ENCODE results near the gene IGF2BP1. TPM values are rescaled to one million over a fixed set of nuclear protein-coding genes. Genes with fewer than 3 reads are reported as not detected.
"Not testable (repeated sequence)": the region's sequence is repeated elsewhere in the genome, so short reads cannot be mapped to it uniquely, and the experiment has no call there.

The IGF2BP1 gene
- total RNA-seq, 1 donor from 2014 or later: 4.5 TPM

DNA sequence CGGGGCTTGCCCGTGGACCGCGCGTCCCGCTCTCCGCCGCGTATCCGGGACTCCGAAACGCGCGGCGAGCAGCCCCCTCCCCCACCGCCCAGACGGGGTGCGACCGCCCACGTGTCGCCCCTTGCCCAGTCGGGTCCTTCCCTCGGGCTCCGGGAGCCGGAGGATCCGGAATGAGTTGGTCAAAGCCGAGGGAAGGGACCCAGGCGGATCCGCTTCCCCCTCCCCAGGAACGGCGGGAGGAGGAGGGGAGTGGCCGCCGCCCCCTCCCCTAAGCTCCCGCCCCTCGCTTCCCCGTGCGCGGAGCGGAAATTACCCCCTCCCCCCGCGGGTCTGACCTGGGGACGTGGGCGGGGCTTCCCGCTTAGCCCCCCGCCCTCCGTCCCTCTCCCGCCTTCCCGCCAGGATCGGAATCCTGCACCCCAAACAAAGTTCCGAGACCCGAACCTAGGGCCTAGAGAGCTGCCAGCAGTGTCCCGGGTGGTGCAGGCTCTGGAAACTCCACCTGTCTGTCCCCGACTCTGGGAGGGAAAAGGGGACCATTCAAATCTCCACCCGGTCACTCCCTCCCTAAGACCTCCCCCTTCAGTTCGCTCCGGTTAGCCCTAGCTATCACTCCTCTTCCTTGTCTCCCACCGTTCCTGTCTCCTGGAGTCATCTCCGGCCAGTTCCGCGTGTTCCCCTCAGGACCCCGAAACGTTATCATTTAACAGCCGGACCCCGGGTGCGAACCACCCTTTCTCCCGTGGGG lies 1.0 kb upstream of the IGF2BP1 start:
- peak; percentile 89 for DNase-seq

DNA sequence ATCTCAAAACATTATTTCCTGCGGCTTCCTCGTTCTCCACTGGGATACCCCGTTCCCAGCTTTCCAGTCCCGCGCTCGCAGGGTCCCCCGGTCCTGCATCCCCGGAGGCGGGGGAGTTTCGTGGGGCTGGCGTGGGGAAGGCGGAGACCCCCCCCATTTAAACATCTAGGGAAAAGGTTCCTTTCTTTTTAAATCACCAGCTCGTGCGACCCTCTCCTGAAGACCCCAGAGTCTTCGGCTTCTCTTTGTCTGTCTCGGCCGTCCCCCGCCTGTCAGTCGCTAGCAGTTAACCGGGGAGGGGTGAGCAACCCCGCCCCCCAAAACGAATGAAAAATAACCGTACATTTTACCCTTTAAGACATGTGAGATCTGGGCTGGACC lies 473 bp upstream of the IGF2BP1 start:
- DNase-seq: no peak

- DNase-seq: peak; percentile 52
Observed at GRCh38 chr17:48997827-48998586, 822 bp downstream of the IGF2BP1 start.

- peak; percentile 56 for DNase-seq
Observed at GRCh38 chr17:48998587-48999440, 1.6 kb downstream of the IGF2BP1 start.

- no peak for DNase-seq
Observed at GRCh38 chr17:49000943-49001342, 3.8 kb downstream of the IGF2BP1 start.

GRCh38 chr17:49001671-49002070 lies 4.5 kb downstream of the IGF2BP1 start:
- no peak for DNase-seq

DNA sequence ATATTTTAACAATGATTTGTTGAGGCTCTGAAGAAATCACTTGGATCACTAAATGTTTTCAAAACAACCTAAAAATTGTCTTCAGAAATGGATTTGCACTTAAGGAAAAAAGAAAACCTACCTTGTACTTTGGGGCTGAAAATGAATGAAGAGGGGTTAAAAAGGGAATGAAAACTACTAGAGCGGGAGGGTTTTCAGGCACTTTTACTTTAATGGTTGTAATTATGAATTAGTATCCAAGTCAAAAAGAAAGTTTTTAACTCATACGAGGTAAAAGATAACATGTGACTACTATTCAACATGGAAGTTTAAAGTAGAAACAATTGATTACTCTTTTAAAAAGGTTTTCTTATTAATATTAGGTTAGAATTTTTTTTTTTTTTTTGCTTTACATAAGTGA lies 5.1 kb downstream of the IGF2BP1 start:
- no peak for DNase-seq

DNA sequence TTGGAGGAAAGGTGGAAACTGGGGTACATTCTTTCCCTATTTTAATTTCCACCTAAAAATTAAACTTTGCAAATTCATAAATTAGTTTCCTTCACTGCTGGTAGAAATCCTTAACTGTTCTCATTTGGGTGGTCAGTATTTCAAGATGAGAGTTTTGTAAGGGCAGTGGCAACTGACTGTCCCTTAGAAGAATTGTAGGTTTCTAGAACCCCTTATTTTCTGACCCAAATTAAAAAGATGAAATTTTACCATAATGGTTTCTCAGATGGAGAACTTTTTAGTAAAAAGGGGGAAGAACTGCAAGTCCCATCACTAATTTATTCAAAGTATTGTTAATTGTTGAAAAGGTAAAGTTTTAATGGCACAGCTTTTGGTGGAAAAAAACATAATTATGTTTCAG lies 5.6 kb downstream of the IGF2BP1 start:
- DNase-seq: no peak

DNA sequence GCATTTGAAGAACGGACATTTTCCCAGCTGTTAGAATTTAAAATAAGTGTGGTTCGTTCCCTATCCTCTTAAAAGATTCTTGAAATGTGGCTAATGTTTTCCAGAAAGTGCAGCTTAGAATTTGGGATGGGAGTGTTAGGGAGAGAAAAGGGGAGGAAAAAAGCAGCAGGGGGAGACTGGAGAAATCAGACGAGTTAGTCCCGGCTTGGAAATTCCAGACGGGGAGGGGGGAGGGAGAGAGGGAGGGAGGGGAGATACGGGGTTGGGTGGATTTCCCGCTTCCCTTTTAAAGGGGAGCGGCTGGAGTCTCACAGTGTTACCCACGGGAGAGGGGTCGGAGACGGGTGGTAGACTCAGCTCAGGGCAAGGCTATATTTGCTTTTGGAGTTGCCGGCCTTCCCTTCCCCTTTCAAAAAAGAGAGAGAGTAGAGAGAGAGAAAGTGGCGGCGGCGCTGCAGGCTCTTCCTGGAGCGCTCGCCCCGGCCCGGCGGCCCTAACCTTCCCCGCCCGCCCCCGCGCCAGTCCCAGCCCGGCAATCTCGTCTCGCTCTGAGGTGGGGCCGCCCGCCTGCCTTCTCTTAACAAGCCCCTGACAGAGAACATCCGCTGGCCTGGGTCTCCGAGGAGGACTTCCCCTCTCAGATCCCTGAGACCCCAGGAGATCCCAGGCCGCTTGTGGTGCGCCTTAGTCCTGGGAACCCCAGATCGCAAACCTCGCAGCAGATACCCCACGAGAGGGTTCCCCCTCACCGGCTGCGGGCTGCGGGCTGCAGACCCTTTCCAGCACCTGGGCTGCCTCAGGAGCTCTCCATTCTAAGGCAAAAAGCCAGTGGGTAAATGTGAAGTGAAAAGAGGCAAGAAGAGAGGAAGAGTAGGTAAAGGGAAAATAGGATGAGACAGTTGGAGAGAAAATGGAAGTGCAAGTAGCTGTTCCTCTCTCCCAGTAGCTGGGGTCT lies 6.6 kb downstream of the IGF2BP1 start:
- DNase-seq: peak; percentile 75

- no peak for DNase-seq
Observed at GRCh38 chr17:49005140-49005539, 8.0 kb downstream of the IGF2BP1 start.

DNA sequence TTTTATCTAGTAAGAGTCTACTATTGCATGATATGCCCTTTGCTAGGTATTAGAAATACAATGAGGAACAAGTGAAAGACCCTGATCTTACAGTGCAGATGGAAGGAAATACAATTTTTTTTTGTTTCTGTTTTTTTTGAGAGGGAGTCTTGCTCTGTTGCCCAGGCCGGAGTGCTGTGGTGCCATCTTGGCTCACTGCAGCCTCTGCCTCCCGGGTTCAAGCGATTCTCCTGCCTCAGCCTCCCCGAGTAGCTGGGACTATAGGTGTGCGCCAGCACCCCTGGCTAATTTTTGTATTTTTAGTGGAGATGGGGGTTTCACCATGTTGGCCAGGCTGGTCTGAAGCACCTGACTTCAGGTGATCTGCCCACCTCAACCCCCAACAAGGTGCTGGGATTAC lies 11.7 kb downstream of the IGF2BP1 start:
- not testable (repeated sequence) for DNase-seq

- no peak for DNase-seq
Observed at GRCh38 chr17:49012769-49013255, 15.6 kb downstream of the IGF2BP1 start.

DNA sequence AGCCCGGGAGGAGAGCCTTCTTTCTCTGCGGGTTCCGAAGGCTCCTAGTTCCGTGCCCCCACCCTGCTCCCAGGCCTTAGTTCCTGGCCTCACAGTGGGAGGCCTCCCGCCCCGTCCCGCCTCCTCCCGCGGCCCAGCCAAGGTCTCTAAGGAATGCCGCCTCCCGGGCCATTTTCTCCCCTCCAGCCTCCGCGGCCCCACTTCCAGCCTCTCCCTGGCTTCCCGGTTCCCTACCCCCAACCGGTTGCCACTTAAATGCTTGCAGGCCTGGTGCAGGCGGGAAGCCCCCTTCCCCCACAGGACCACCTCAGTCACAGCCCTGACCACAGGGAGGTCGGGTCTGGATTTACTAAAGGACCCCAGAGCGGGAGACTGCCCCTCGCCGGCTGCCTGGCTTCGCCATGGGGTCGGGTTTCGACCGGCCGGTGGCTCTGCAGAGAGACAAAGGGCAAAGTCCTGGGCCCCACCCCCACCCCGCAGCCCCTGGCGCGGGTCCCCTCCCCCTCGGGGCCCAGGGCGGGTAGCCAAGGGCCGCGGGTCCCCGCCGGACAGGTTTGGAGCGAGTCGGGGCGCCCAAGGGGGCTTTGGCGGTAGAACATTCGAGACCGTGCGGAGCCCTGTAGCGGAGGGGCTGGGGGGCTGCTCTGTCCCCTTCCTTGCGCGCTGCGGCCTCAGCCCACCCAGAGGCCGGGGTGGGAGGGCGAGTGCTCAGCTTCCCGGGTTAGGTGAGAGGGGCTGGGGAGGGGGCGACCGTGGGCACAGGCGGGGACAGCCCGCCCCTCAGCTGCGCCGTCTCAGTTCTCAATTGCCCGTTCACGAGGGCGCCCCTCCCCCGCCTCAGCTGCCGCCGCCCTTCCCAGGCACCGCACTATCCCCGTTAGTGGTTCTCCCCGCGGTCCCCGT lies 16.4 kb downstream of the IGF2BP1 start:
- peak; percentile 88 for DNase-seq

DNA sequence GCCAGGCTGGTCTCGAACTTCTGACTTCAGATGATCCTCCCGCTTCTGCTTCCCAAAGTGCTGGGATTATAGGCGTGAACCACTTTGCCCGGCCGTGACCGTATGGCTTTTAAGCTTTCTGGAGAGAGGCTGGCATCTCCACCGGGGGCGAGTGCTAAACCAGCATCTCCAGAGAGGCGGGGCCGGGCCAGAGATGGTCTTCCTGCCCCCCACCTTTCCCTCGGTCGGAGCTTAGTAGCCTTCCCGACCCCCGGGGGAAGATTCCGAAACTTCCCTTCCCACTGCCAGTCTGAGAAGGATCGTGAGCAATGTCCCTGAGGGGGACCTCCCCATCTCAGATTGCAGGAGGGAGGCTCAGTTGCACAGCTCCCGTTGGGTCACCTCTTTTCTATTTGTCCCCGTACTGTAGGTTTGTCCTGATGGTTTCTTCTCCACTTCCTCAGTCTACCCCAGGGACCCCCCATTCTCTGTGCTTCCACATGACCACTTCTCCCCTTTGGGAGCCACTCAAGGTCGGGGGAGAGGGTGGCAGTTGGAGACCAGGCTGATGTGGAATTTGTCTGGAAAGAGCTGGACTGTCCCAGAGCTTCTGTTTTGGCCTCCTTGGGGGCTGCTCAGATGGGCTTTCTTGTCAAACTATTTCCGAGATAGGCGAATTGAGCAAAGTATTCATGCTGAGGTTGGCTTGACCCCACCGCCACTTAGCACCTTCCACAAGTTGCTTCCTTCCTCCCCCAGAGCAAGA lies 18.2 kb downstream of the IGF2BP1 start:
- DNase-seq: no peak

DNA sequence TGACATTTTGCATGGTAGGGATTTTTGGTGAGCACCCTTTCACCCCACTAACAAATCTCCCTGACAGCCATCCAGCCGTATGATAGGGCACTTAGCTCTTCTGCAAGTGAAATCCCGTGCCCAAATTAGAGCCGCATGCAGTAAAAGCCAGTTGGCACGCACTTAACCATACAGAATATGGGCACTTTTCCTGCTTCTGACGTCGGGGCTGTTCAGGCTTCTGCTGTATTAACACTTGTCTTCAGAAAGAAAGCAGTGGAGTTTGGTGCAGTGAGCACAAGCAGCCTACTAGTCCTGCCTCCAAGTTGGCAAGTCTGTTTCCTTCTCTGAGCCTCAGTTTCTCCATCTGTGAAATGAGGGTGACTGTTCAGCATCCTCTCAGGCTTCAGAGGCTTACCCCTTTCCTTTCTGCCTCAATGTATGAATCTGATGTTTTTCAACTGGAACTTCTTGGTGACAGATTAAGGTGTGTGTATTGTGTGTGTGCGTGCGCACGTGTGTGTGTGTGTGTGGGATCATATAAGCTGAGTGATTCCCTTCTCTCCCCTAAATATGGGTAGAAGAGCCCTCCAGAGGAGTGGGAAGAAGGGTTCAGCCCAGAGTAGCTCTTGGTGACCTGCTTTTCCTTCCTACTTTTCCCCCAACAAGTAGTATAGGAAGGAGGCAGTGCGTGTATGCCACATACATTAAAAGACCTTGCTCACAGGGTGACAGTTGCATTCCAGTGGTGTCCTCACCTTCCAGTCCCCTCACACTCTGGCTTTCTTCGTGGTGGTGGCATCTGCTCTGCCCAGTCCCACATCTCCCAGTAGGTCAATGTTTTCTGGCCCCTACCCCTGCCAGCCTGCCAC lies 19.0 kb downstream of the IGF2BP1 start:
- peak; percentile 79 for DNase-seq

DNA sequence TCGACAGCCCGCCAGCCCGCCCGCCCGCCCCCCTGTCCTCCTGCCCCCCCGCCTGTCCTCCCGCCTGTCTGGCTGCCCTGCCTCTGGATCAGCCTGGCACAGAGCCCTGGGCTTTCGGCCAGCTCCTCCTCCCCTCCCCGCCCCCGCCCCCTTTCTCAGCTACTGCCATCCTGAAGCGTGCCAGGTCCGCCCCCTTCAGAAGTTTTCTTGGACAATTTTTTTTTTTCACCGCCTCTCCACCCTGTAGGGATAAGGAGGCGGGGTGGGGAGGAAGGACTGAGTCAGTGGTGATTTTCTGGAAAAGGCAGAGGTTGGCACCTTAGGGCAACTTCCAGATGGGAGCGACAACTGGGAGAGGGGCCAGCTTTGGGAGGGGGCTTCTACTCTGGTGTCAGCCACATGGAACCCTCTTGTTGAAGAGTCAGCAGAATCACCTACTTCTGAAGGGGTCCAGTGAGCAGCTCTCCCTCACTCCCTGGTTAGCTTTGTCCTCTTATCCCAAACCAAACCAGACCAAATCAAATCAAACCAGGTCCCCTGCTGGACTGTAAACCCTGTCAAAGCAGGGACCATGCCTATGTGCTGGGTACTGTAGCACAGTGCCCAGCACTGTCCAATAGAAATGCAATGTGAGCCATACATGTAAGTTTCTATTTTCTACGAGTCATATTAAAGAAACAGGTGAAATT lies 19.7 kb downstream of the IGF2BP1 start:
- DNase-seq: peak; percentile 95

DNA sequence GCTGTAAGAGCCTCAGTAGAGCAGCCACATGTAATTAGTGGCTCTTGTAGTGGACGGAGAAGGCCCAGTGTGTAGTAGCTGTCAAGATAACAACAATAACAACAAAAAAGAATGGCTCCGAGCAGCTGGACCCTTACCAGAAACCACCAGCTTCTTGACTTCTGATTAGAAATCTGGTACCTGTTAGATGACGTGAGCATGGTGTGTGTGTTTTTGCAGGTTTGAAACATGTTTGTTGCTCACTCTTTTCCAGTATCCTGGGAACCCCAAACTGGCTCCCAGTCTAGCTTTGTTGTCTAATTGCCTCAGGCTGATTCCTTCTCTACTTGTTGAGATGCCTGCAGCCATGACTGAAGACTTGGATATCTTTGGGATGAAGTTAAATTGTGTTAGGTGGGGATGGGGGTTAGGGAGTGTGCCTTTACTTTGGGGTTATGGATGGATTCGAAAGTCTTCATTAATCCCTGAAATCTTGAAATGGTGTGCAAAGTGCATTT lies 21.0 kb downstream of the IGF2BP1 start:
- DNase-seq: no peak

DNA sequence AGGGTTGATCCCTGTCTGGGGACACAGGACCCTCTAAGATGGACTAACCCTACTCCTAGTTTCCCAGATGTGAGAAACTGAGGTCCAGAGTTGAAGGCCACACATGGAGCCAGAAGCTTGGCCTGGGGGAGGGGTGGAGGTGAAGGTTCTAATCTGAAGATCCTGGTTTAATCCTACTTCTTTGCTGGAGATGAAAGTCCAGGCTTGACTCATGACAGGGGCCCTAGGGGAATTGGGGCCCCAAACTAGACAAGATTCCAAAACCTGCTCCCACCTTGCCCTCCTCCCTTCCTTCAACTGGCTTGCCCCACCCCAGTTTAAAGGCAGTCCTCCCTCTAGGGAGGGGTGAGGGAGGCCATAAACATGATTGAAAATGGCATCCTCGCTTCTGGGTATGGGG lies 21.6 kb downstream of the IGF2BP1 start:
- DNase-seq: no peak
